Measurements from ENCODE around the gene ZC3H14. TPM values are rescaled to one million over a fixed set of nuclear protein-coding genes. Genes with fewer than 3 reads are reported as not detected.

Gene ZC3H14
- polyA plus RNA-seq, 1 of the 3 experiments (the other 2 are of a cell fraction) = 61.5 TPM

- no peak for TF ChIP-seq NFIC (IDR thresholded peaks at IDR 0.05; ENCODE audit: borderline replicate concordance)
- no peak for TF ChIP-seq EZH2phosphoT487 (IDR thresholded peaks at IDR 0.05; ENCODE audit: borderline replicate concordance, low read depth)
- TF ChIP-seq CHD2 (IDR thresholded peaks at IDR 0.05; ENCODE audit: low read length, partially characterized antibody) = no peak
- no peak for TF ChIP-seq SIN3A (IDR thresholded peaks at IDR 0.05; ENCODE audit: borderline replicate concordance, low read depth, low read length)
- TF ChIP-seq MXI1 (IDR thresholded peaks at IDR 0.05; ENCODE audit: low read depth, low read length) = no peak
- no peak for TF ChIP-seq GATA2 (CRISPR knock-in tag; IDR thresholded peaks at IDR 0.05)
- no peak for TF ChIP-seq ELF1 (IDR thresholded peaks at IDR 0.05)
- TF ChIP-seq YY1 (IDR thresholded peaks at IDR 0.05; ENCODE audit: low read depth) = no peak
- TF ChIP-seq NRF1 (IDR thresholded peaks at IDR 0.05; ENCODE audit: low read depth, low read length) = no peak
- no peak for TF ChIP-seq TAF1 (IDR thresholded peaks at IDR 0.05; ENCODE audit: borderline replicate concordance, low read depth, low read length)
- TF ChIP-seq, protein P1, sequence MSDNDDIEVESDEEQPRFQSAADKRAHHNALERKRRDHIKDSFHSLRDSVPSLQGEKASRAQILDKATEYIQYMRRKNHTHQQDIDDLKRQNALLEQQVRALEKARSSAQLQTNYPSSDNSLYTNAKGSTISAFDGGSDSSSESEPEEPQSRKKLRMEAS (IDR thresholded peaks at IDR 0.05; ENCODE audit: low read depth) = no peak
- TF ChIP-seq FOXM1 (IDR thresholded peaks at IDR 0.05; ENCODE audit: low read depth) = no peak
- no peak for TF ChIP-seq PBX3 (IDR thresholded peaks at IDR 0.05)
- TF ChIP-seq USF2 (IDR thresholded peaks at IDR 0.05; ENCODE audit: borderline replicate concordance, low read depth, low read length) = no peak
- no peak for TF ChIP-seq FOXJ3 (CRISPR knock-in tag; IDR thresholded peaks at IDR 0.05)
- WGBS (ENCODE audit: low lambda C conversion rate) = 86% methylated on average over 3 of the region's 3 CpGs
- Histone ChIP-seq H3K9ac (no peak overlapping the region), H3K9me2 (no peaks in the 10 kb centered on the region), H3K79me2 (ENCODE audit: insufficient read depth) (no peaks in the 10 kb centered on the region), H3F3A (replicated peaks; ENCODE audit: insufficient read depth) (no peaks in the 10 kb centered on the region), H3K36me3 (replicated peaks in 1 of 2; ENCODE audit: control insufficient read depth in 1 of 2, insufficient read depth in 2 of 2, low read length in 1 of 2) (peaks cover 0 to 9% of the 10 kb centered on the region in 2 experiments), H3K4me3 (ENCODE audit: low read depth in 2 of 2, low read length in 1 of 2) (no peak overlapping the region), H3K27me3 (ENCODE audit: insufficient read depth) (no peaks in the 10 kb centered on the region), H3K4me2 (no peak overlapping the region), H3K9me3 (no peaks in the 10 kb centered on the region), H3K4me1 (ENCODE audit: control insufficient read depth in 1 of 2, insufficient read depth in 2 of 2, low read depth in 1 of 2, low read length in 1 of 2) (no peaks in the 10 kb centered on the region), H4K20me1 (ENCODE audit: insufficient read depth) (no peaks in the 10 kb centered on the region), H3K27ac (ENCODE audit: low read depth in 2 of 2, low read length in 1 of 2) (no peak overlapping the region), H2AFZ (ENCODE audit: low read depth) (no peak overlapping the region)
- POLR2A ChIA-PET = no interaction called here
- no peak for DNase-seq
- CTCF ChIA-PET = no interaction called here
Observed at GRCh38 chr14:88625671-88626070, 62.8 kb downstream of the ZC3H14 start.

DNA sequence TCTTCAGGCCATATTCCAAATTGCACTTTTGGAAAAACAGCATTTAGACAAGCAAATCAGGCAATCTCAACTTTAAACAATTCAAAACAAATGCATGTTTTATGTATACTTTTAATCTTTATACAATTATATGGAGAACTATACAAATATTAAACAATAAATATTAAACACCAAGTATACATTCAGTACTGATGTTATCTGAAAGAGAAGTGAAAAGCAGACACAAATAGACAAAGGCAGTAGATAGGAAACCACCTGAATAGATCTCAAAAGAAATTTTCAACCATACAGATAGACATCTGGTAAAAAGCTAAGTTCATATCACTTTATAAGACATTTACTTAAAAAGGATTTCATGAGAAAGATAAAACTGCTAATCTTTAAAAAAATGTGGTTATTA is 65.2 kb downstream of the ZC3H14 start:
- Histone ChIP-seq H3K27me3 (ENCODE audit: insufficient read depth) (no peaks in the 10 kb centered on the region), H3K9me2 (no peaks in the 10 kb centered on the region), H3K9me3 (no peaks in the 10 kb centered on the region), H3K4me3 (ENCODE audit: low read depth in 2 of 2, low read length in 1 of 2) (no peak overlapping the region), H3K4me2 (no peak overlapping the region), H3K27ac (ENCODE audit: low read depth in 2 of 2, low read length in 1 of 2) (no peak overlapping the region), H2AFZ (ENCODE audit: low read depth) (no peak overlapping the region), H3K9ac (no peak overlapping the region), H4K20me1 (ENCODE audit: insufficient read depth) (no peaks in the 10 kb centered on the region), H3K36me3 (replicated peaks in 1 of 2; ENCODE audit: control insufficient read depth in 1 of 2, insufficient read depth in 2 of 2, low read length in 1 of 2) (peaks cover 0 to 10% of the 10 kb centered on the region in 2 experiments), H3K79me2 (ENCODE audit: insufficient read depth) (no peaks in the 10 kb centered on the region), H3K4me1 (ENCODE audit: control insufficient read depth in 1 of 2, insufficient read depth in 2 of 2, low read depth in 1 of 2, low read length in 1 of 2) (no peaks in the 10 kb centered on the region), H3F3A (replicated peaks; ENCODE audit: insufficient read depth) (no peaks in the 10 kb centered on the region)
- CTCF ChIA-PET = interaction anchor here (1.8 kb wide), 1 partner anchor 10 kb away, joined by 4 read pairs; no protein-coding TSS in a partner anchor
- no peak for DNase-seq
- POLR2A ChIA-PET = no interaction called here
- TF ChIP-seq NRF1 (IDR thresholded peaks at IDR 0.05; ENCODE audit: low read depth, low read length) = no peak
- TF ChIP-seq FOXM1 (IDR thresholded peaks at IDR 0.05; ENCODE audit: low read depth) = no peak
- TF ChIP-seq REST (IDR thresholded peaks at IDR 0.05; ENCODE audit: low read depth, low read length) = no peak
- TF ChIP-seq MEF2A (IDR thresholded peaks at IDR 0.05; ENCODE audit: borderline replicate concordance, low read depth) = no peak
- TF ChIP-seq USF2 (IDR thresholded peaks at IDR 0.05; ENCODE audit: borderline replicate concordance, low read depth, low read length) = no peak
- no peak for TF ChIP-seq CTCF (IDR thresholded peaks at IDR 0.05)
- TF ChIP-seq YY1 (IDR thresholded peaks at IDR 0.05; ENCODE audit: low read depth) = no peak
- TF ChIP-seq TCF12 (IDR thresholded peaks at IDR 0.05) = no peak

All from SK-N-SH (cell line).